Stimulated activated CD8-positive, alpha-beta memory T cell treated with anti-CD3 and anti-CD28 coated beads, Interleukin-12 subunit alpha, Interleukin-12 subunit beta, amount 100 ng/mL, for 24 hours (primary cell): ENCODE results near the gene GPC6.
A peak's percentile ranks its signal among the peaks of the same experiment; 100 is the strongest.

Source experiments
- DNase-seq: peaks from one replicate; pipeline ENCODE4 v3.0.0-alpha.2; 2020; ENCODE audit errors: extremely low read depth

Gene GPC6

DNA sequence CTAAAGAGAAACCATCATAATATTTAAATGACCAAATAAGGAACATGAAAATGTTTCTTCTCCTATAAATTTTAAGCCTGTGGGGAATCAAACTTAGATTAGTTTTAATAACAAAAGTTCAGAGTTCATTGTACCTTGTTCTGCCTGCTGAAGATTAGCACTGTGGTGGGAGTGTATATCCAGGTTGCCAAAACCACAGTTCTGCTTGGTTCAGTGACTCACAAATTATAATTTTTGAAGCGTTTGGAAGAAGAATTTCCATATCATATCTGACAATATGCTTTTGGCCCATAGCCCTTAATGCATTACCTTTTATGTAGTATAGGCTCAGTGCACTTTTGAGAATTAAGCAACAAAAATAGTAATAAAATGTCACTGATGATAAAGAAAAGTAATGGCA is 545.2 kb downstream of the GPC6 start:
- DNase-seq = no peak

DNA sequence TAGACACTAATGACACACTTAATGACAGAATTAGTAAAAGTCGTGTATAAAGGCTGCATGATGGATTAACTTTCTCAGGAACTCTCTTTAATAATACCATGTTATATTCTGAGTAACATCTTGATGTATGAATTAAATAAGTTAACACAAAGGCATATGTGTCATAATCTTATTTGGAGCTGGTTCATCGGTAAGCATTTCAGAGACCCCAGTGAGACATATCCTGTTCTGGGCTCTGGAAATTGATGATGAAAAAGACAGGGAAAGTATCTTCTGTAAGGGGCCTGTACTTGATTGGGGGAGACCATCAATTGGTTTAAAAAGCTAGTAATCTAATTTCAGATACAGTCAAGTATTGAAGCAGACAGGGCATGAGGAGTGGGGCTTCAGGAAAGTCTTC is 547.9 kb downstream of the GPC6 start:
- DNase-seq = no peak

DNA sequence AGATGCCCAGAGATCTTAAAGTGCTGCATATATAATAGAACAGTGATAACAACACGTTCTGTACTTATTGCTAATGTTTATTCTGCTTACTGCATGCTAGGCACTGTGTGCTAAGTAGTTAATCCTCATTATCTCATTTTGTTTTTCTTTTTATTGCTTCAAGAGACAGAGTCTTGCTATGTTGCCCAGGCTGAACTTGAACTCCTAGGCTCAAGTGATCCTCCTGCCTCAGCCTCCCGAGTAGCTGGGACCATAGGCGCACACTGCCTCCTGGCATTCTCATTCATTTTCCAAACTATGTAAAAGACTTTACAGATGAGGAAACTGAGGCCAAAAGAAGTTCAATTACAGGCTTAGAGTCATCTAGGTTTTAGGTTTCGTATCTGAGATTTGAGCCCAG is 548.4 kb downstream of the GPC6 start:
- DNase-seq = no peak

- DNase-seq = no peak
These were observed 549.0 kb downstream of the GPC6 start for GRCh38 chr13:93775507-93776108.

DNA sequence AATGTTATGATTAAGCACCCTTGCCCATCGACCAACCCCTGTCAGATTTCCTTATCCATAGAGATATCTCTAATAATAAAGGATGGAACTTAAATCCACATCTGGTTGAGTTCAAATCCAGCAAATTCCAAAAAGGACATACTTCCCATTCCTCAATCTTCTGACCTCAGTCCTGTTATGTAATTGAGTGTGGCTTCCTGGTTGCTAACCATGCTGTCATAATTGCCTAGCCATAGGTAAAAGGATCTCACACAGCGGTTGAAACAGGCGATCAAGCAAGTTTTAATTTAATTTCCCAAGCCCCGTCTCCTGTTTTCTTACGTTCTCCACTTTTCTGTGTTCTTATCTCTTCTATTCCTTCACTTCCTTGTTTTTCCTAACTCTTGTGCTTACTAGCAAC is 550.3 kb downstream of the GPC6 start:
- no peak for DNase-seq

DNA sequence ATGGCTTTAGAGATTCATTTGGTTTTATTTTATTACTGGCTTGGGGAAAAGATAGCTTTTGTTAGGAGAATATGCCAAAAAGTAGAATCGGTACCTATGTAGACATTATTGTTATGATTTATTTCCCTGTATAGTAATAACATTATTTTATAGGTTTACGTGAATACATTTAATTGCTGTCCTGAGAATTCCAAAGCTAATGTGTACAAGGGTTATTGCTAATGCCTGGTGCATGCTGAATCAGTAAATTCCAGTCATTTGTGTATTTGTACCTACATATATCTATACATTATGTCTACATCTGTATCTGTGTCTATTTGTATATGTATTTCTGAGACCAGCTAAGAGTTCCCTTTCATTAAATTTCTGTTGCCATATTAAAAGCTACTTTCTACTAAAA is 550.9 kb downstream of the GPC6 start:
- no peak for DNase-seq

- no peak for DNase-seq
These were observed 551.9 kb downstream of the GPC6 start for GRCh38 chr13:93778548-93778947.

DNA sequence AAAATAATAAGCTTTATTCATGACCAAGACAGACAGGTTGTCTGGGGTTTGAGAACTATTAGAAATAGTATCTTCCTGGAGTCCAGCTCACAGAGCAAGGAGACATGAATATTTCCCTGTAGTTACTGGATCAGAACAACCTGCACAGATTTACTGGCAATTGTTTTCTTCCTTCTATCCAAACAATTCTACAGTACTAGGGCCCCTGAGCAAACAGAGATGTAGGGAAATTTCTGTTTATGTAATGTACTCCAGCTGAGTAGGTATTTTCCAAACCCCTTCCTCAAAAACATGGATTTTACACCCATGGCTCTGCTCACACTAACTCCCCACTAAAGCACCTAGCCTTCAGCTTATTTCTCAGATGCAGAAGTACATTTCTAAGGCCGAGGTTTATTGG is 557.6 kb downstream of the GPC6 start:
- no peak for DNase-seq

- no peak for DNase-seq
These were observed 560.4 kb downstream of the GPC6 start for GRCh38 chr13:93786846-93787489.

DNA sequence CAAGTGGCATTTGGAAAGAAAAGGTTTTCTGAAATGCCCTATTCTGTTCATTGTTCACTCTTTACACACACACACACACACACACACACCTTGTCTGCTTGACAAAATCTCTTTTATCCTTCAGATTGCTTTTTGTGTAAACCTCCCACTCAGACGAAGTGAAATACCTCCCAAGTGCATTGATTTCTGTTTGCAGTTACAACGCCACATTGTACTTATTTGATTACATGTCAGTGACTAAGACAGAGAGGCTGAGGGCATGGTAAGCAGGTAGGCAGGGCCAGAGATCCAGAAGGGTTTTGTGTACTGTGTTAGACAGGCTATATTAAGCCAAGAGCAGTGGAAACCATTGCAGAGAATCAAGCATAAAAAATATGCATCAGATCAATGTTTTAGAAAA is 561.8 kb downstream of the GPC6 start:
- no peak for DNase-seq

GRCh38 chr13:93789058-93789457 is 562.5 kb downstream of the GPC6 start:
- no peak for DNase-seq

DNA sequence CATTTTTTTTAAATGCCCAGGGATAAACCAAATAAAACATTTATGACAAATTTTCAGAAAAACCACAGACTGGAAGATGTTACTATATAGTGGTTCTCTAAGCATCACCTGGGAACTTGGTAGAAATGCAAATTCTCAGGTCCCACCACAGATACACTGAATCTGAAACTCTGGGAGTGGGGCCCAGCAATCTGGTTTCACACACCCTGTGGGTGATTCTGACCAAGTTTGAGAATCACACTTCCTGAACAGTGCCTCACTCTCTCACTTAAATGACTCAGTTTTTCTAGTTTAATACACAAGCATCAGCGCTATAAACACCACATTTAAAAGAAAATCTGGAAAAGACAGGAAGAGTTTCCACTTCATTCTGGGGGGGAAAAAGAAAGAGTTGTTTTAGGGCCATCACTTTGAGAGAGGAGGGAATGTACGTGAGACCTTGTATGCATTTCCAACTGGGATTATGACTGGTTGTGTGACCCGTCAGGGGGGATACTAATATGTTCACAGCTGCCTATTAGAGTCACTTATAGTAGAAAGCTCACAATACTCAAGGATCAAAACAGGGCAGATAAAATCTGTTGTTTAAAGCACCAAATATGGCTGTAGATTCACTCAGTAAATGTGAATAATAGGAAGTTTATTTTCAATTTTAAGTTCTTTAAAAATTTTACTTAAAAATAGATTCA is 567.7 kb downstream of the GPC6 start:
- DNase-seq = peak; percentile 19

- DNase-seq = no peak
These were observed 570.9 kb downstream of the GPC6 start for GRCh38 chr13:93797463-93797862.

DNA sequence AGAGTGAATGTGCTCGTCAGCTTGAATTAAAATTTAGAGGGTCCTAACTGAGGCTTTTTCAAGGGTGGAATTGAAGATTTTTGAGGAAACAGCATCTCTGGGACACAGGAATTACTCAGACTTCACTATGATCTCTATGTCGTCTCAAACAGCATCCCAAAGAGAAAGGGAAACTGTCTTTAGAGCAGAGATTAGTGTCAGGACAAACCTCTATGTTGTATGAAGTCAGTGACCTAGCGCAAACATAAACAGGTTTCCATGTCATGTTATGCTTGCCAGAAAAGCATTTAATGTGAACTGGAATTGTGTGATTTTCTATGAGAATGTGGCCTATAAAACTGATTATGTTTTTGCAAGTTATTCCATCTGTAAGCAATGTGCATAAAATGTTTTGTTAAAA is 573.7 kb downstream of the GPC6 start:
- DNase-seq = no peak

DNA sequence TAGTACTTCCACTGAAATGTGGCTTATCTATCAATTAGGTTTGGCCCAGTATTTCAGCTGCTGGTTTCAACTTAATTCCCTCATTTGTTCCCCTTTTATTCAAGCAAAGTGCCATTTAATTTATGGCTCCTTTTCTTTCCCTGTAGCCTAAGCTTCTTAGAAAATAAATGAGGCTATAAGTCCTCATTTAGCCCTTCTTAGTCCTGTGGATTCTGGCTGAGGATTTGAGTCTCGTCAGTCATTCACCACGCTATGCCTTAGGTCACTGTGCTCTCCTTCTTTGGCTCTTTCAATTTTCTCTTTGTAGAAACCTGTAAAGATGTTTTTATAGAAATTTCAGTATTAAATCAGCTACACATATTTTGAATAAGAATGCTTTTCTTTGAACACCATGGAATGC is 579.1 kb downstream of the GPC6 start:
- DNase-seq = no peak

GRCh38 chr13:93806861-93807260 is 580.3 kb downstream of the GPC6 start:
- DNase-seq = no peak

- no peak for DNase-seq
These were observed 583.7 kb downstream of the GPC6 start for GRCh38 chr13:93810264-93810663.

GRCh38 chr13:93811071-93811737 is 584.6 kb downstream of the GPC6 start:
- DNase-seq = no peak

GRCh38 chr13:93811738-93812112 is 585.1 kb downstream of the GPC6 start:
- no peak for DNase-seq

DNA sequence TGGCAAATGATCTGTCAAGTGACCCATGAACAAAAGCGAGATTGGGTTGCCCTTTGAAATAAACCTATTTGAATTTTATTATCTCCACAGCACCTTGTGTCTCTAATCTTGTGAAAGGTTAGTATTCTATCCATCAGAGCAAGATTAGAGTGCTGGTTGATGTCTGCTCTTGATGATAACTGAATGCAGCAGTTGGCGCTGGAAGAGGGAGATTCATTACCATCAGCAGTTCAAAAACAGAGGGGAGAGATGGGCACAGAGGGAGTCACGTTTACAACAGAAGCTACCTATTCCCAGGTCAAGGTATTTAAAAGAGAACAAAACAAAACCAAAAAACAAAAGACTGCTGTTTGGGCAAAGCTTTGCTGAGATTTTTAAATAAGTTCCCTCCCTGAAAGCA is 588.1 kb downstream of the GPC6 start:
- DNase-seq = no peak

DNA sequence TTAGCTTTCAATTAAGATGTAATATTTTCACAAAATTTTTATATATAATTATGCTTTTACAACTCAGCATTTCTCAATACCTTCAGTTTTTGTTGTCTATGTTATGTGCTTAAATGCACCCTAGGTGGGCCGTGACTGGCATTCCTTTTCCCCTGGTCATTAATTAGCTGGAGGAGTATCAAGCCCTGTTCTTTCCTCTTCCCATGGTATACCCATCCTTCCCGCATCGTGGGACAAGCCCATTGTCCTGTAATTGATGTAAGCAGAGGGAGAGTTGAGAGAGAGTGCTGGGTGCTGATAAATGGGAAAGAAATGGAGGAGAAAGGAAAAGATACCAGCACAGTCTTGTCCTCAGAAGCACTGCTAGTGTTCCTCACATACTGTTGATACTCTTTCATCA is 591.7 kb downstream of the GPC6 start:
- DNase-seq = no peak

GRCh38 chr13:93819331-93819890 is 592.8 kb downstream of the GPC6 start:
- DNase-seq = no peak

GRCh38 chr13:93824286-93824685 is 597.7 kb downstream of the GPC6 start:
- no peak for DNase-seq
